Measurements from ENCODE around the gene TMX4.
"Not testable (repeated sequence)": the region's sequence is repeated elsewhere in the genome, so short reads cannot be mapped to it uniquely, and the experiment has no call there.

Gene TMX4

GRCh38 chr20:7959484-7959883 is 60.1 kb downstream of the TMX4 start:
- DNase-seq, result no peak

DNA sequence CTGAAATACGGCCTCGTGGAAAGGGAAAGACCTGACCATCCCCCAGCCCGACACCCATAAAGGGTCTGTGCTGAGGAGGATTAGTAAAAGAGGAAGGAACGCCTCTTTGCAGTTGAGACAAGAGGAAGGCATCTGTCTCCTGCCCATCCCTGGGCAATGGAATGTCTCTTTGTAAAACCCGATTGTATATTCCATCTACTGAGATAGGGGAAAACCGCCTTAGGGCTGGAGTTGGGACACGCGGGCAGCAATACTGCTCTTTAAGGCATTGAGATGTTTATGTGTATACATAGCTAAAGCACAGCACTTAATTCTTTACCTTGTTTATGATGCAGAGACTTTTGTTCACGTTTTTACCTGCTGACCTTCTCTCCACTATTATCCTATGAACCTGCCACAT is 63.0 kb downstream of the TMX4 start:
- DNase-seq, result not testable (repeated sequence)

DNA sequence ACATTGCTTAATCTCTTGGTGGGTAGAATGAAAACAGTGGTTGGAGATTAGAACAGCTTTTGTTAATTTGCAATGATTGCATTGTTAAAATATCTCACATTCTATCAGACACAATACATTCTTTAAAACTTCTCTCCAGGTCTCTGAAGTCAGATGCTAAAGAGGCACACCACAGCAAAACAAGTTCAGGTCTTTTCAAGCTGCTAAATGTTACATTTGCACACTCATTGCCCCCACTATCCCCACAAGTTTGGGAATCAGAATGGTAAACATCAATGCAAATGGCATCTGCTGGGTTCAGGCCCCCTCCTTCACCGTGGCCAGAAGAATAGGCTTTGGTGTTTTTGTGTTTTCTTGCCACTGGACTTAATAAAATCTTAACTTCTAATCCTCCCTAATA is 69.2 kb downstream of the TMX4 start:
- DNase-seq, result no peak

GRCh38 chr20:7943891-7944290 is 75.7 kb downstream of the TMX4 start:
- no peak for DNase-seq

DNA sequence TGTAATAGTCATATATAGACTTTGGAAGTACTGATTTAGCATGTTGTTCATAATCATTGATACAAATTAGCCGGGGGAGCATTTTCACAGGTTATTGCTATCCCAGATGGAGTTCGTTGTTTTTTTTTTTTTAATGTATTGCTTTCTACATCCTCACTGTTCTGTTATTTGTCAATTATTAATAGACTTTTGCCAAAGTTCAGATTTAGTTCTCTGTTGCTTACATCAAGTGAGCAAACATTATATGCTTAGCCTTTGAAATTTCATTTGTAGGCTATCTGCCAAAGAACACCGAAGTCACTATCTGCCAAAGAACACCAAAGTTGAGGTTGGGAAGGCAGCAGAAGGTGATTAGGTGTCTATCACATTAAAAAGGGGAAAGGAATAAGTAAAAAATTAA is 79.2 kb downstream of the TMX4 start, which contains the start of gene HAO1:
TSS of gene HAO1 (minus strand) at position 118 of the 400 bp plus-strand sequence. CDS start at position 82, 36 bp downstream.
- DNase-seq, result no peak

DNA sequence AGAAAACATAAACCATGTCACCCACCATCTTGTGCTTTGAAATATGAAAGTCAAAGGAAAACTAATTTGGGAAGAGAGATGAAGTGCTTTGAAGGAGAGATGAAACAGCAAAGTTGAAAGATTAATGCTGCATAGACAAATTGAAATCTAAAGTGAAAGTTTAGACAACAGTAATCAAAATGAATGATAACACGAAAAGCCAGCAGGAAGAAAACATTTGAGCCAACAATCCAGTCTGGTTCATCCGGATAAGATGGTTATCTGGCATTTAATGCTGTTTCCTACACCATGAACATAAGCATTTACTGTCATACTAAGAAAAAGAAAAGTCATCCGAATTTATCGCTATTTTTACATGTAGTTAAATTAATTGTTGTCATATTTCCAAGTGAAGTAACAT is 79.9 kb downstream of the TMX4 start:
- DNase-seq, result no peak

DNA sequence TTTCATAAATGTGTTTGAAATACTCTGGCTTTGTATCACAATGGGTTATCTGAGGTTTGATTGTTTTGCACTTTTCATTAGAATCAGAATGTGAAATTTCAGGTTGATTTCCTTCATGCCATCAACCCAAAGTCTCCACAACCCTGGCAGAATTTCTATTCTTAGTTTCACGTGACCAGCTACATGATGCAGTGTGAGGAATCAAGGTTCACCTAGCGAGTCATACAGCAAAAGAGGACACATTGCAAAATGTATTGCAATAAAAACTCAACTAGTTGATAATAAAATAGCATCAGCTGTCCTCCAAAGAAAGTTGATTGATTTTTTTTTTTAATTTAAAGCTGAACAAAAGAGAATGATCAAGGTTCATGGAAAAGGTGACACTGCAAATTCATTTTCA is 81.5 kb downstream of the TMX4 start:
- no peak for DNase-seq

DNA sequence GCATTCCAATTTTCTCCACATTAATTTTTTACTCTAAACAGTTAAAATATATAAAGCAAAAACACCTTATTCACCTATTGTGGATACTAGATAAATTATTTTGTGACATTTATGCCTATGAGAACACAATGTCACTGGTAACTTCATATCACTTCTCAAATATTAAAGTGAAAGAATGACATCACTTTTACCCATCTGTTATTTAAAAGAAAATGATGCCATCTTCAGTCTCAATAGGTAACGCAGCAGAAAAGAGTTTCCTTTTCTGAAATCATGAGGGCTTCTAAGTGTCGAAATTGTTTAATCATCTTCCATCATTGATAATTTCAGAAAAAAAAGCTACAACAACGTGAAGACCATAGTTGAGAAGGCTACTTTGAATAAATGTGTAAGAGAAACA is 82.2 kb downstream of the TMX4 start:
- DNase-seq, result no peak

- no peak for DNase-seq
Measured at GRCh38 chr20:7935027-7935551, 84.5 kb downstream of the TMX4 start.

DNA sequence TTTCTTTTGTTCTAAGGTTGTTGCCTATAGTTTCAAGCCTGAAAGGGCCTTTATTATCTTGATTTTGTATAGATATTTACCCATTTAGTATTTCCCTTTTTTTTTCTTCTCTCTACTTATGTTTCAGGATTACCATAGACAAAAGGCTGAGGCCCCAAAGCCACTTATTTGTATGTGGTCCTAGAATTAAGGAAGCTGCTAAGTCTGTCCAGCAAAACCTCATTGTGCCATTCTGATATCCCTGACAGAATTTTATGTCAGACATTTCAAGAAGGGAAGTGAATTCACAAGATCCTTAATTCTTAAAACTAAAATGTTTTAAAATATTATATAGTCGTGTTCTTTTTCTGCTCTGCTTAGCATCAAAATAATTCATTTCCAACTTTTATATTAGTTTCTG is 86.2 kb downstream of the TMX4 start:
- DNase-seq, result no peak

DNA sequence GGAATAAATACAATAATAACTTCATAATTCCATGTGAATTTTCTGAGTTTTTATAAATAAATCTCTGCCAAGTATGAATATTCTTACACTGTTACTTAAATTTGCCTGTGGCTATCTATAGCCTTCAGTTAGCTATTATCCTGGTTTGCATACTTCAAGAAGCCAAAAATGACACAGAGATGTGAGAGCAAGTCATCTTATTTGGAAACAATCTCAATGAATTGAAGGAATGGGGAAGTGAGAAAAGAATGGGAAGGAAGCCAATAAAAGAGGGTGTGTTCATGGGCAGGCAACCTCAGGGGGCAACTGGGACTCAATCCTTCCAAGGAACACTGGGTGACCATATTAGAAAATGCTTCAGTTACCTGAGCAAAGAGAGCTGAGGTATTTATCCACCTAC is 89.2 kb downstream of the TMX4 start:
- no peak for DNase-seq

Measured in activated CD8-positive, alpha-beta memory T cell treated with anti-CD3 and anti-CD28 coated beads for 24 hours (primary cell).